ENCODE results near the gene YAF2. TPM values are rescaled to one million over a fixed set of nuclear protein-coding genes. Genes with fewer than 3 reads are reported as not detected.
A peak's percentile ranks its signal among the peaks of the same experiment; 100 is the strongest.
"Not testable (repeated sequence)": the region's sequence is repeated elsewhere in the genome, so short reads cannot be mapped to it uniquely, and the experiment has no call there.

YAF2 gene
- total and polyA plus RNA-seq, 4 donors: 15.9 to 53.2 (median 33.0) TPM

DNA sequence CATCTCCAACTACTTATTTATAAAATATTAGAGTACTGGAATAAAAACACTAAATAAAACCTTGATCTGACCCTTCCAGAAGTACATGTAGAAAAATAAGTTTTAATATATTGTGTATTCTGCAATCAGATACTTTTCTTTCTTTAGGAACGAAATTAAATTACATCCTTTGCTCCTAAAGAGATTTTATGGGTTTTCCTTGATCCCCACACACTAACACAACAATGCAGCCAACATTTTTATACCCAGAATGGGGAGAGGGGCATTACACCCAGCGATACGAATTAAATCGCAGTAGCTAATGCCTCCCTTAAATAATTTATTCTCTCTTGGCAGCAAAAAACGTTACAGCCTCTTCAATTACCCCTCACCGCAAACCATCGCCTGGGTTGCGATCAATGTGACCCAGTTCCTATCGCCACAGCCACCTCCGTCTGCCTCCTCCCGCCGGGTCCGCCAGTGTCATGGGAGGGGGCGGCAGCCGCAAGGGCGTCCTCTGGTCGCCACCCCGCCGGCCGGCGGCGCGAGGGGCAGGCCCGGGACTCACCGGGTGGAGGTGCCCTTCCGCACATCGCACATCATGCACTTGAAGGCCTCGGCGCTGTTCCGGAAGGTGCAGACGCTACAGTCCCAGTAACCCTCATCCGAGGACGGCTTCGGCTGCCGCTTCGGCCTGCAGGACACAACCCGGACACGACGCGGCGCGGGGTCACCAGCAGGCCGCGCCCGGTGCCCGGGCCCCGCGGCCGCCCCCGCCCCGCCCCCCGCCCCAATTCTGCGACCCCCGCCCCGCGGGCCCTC lies 796 bp downstream of the YAF2 start:
- WGBS, 2 donors: 0 to 1% methylated on average over 42 to 56 of the region's 56 CpGs
- peak; percentile 73 for ATAC-seq (ENCODE audit: low FRiP score)
- Histone ChIP-seq H3K9me3 (ENCODE audit: control insufficient read depth, low read length) (no peaks in the 10 kb centered on the region), H3K4me3 (ENCODE audit: low read length in 2 of 2) (peak overlapping the region; percentile 99 to 100), H3K27ac (ENCODE audit: low read depth in 1 of 2, low read length in 2 of 2) (peak overlapping the region; percentile 9 to 99), H3K4me1 (ENCODE audit: control insufficient read depth in 1 of 2, insufficient read depth in 2 of 2, low read length in 2 of 2) (peaks cover 0 to 5% of the 10 kb centered on the region in 2 donors), H3K36me3 (ENCODE audit: control insufficient read depth in 1 of 2, insufficient read depth in 2 of 2, low read length in 1 of 2) (no peaks in the 10 kb centered on the region), H3K27me3 (ENCODE audit: control insufficient read depth in 1 of 2, insufficient read depth in 2 of 2, low read length in 1 of 2) (no peaks in the 10 kb centered on the region)
- peak; percentile 86 to 90 for DNase-seq
- intact Hi-C loops (cut with DNase I): loop anchor here (5.0 kb wide), 4 partner anchors 90 to 245 kb away; partner anchors contain the start of genes PPHLN1 (in 2 of the 2), ZCRB1 (in 2 of the 2) and GXYLT1 (in 1 of the 2)

GRCh38 chr12:42236017-42236416 lies 2.0 kb downstream of the YAF2 start:
- DNase-seq: no peak
- Histone ChIP-seq H3K27me3 (ENCODE audit: control insufficient read depth in 1 of 2, insufficient read depth in 2 of 2, low read length in 1 of 2) (no peaks in the 10 kb centered on the region), H3K4me1 (ENCODE audit: control insufficient read depth in 1 of 2, insufficient read depth in 2 of 2, low read length in 2 of 2) (peaks cover 0 to 5% of the 10 kb centered on the region in 2 donors), H3K27ac (ENCODE audit: low read depth in 1 of 2, low read length in 2 of 2) (peak overlapping the region in 1 of 2 donors; percentile 17), H3K9me3 (ENCODE audit: control insufficient read depth, low read length) (no peaks in the 10 kb centered on the region), H3K4me3 (ENCODE audit: low read length in 2 of 2) (no peak overlapping the region), H3K36me3 (ENCODE audit: control insufficient read depth in 1 of 2, insufficient read depth in 2 of 2, low read length in 1 of 2) (no peaks in the 10 kb centered on the region)
- no peak for ATAC-seq (ENCODE audit: low FRiP score)
- WGBS, 2 donors: 9 to 11% methylated on average over 4 of the region's 4 CpGs
- intact Hi-C loops (cut with DNase I): loop anchor here (5.0 kb wide), 4 partner anchors 91 to 246 kb away; partner anchors contain the start of genes PPHLN1 (in 2 of the 2), ZCRB1 (in 2 of the 2) and GXYLT1 (in 1 of the 2)

- WGBS, 2 donors: 0 to 13% methylated on average over 1 of the region's 1 CpG
- Histone ChIP-seq H3K4me3 (ENCODE audit: low read length in 2 of 2) (no peak overlapping the region), H3K27ac (ENCODE audit: low read depth in 1 of 2, low read length in 2 of 2) (peak overlapping the region in 1 of 2 donors; percentile 17), H3K36me3 (ENCODE audit: control insufficient read depth in 1 of 2, insufficient read depth in 2 of 2, low read length in 1 of 2) (no peaks in the 10 kb centered on the region), H3K4me1 (ENCODE audit: control insufficient read depth in 1 of 2, insufficient read depth in 2 of 2, low read length in 2 of 2) (peaks cover 0 to 5% of the 10 kb centered on the region in 2 donors), H3K9me3 (ENCODE audit: control insufficient read depth, low read length) (no peaks in the 10 kb centered on the region), H3K27me3 (ENCODE audit: control insufficient read depth in 1 of 2, insufficient read depth in 2 of 2, low read length in 1 of 2) (no peaks in the 10 kb centered on the region)
- intact Hi-C loops (cut with DNase I): loop anchor here (5.0 kb wide), 4 partner anchors 92 to 247 kb away; partner anchors contain the start of genes PPHLN1 (in 2 of the 2), ZCRB1 (in 2 of the 2) and GXYLT1 (in 1 of the 2)
- DNase-seq (no peak), ATAC-seq (ENCODE audit: low FRiP score) (no peak)
These were observed 2.6 kb downstream of the YAF2 start for GRCh38 chr12:42235426-42235825.

GRCh38 chr12:42234970-42235369 lies 3.1 kb downstream of the YAF2 start:
- no peak for DNase-seq
- Histone ChIP-seq H3K27me3 (ENCODE audit: control insufficient read depth in 1 of 2, insufficient read depth in 2 of 2, low read length in 1 of 2) (no peaks in the 10 kb centered on the region), H3K4me3 (ENCODE audit: low read length in 2 of 2) (no peak overlapping the region), H3K36me3 (ENCODE audit: control insufficient read depth in 1 of 2, insufficient read depth in 2 of 2, low read length in 1 of 2) (no peaks in the 10 kb centered on the region), H3K27ac (ENCODE audit: low read depth in 1 of 2, low read length in 2 of 2) (no peak overlapping the region), H3K9me3 (ENCODE audit: control insufficient read depth, low read length) (no peaks in the 10 kb centered on the region), H3K4me1 (ENCODE audit: control insufficient read depth in 1 of 2, insufficient read depth in 2 of 2, low read length in 2 of 2) (peaks cover 0 to 5% of the 10 kb centered on the region in 2 donors)
- WGBS, 2 donors: 75 to 81% methylated on average over 2 of the region's 2 CpGs
- no peak for ATAC-seq (ENCODE audit: low FRiP score)
- intact Hi-C loops (cut with DNase I): loop anchor here (5.0 kb wide), 4 partner anchors 92 to 247 kb away; partner anchors contain the start of genes PPHLN1 (in 2 of the 2), ZCRB1 (in 2 of the 2) and GXYLT1 (in 1 of the 2)

DNA sequence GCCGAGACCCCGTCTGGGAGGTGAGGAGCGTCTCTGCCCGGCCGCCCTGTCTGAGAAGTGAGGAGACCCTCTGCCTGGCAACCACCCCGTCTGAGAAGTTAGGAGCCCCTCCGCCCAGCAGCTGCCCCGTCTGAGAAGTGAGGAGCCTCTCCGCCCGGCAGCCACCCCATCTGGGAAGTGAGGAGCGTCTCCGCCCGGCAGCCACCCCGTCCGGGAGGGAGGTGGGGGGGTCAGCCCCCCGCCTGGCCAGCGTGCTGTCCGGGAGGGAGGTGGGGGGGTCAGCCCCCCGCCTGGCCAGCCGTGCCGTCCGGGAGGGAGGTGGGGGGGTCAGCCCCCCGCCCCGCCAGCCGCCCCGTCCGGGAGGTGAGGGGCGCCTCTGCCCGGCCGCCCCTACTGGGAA lies 10.5 kb downstream of the YAF2 start:
- H3K27me3 ChIP-seq (ENCODE audit: control insufficient read depth in 1 of 2, insufficient read depth in 2 of 2, low read length in 1 of 2); DNase-seq; H3K36me3 ChIP-seq (ENCODE audit: control insufficient read depth in 1 of 2, insufficient read depth in 2 of 2, low read length in 1 of 2); H3K9me3 ChIP-seq (ENCODE audit: control insufficient read depth, low read length); H3K4me1 ChIP-seq (ENCODE audit: control insufficient read depth in 1 of 2, insufficient read depth in 2 of 2, low read length in 2 of 2); ATAC-seq (ENCODE audit: low FRiP score); intact Hi-C loops (cut with DNase I); H3K4me3 ChIP-seq (ENCODE audit: low read length in 2 of 2); H3K27ac ChIP-seq (ENCODE audit: low read depth in 1 of 2, low read length in 2 of 2): not testable (repeated sequence)
- WGBS, 2 donors: 92 to 95% methylated on average over 11 to 30 of the region's 30 CpGs

DNA sequence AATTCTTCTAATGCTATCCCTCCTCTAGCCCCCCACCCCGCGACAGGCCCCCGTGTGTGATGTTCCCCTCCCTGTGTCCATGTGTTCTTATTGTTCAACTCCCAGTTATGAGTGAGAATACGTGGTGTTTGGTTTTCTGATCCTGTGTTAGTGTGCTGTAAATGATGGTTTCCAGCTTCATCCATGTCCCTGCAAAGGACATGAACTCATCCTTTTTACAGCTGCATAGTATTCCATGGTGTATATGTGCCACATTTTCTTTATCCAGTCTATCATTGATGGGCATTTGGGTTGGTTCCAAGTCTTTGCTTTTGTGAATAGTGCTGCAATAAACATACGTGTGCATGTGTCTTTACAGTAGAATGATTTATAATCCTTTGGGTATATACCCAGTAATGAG lies 13.5 kb downstream of the YAF2 start:
- intact Hi-C loops (cut with DNase I); H3K27me3 ChIP-seq (ENCODE audit: control insufficient read depth in 1 of 2, insufficient read depth in 2 of 2, low read length in 1 of 2); DNase-seq; H3K9me3 ChIP-seq (ENCODE audit: control insufficient read depth, low read length); H3K4me1 ChIP-seq (ENCODE audit: control insufficient read depth in 1 of 2, insufficient read depth in 2 of 2, low read length in 2 of 2); ATAC-seq (ENCODE audit: low FRiP score); H3K27ac ChIP-seq (ENCODE audit: low read depth in 1 of 2, low read length in 2 of 2); H3K36me3 ChIP-seq (ENCODE audit: control insufficient read depth in 1 of 2, insufficient read depth in 2 of 2, low read length in 1 of 2); H3K4me3 ChIP-seq (ENCODE audit: low read length in 2 of 2): not testable (repeated sequence)
- WGBS, 2 donors: 97 to 98% methylated on average over 5 of the region's 5 CpGs

- Histone ChIP-seq H3K9me3 (ENCODE audit: control insufficient read depth, low read length) (no peaks in the 10 kb centered on the region), H3K4me3 (ENCODE audit: low read length in 2 of 2) (no peak overlapping the region), H3K27ac (ENCODE audit: low read depth in 1 of 2, low read length in 2 of 2) (no peak overlapping the region), H3K27me3 (ENCODE audit: control insufficient read depth in 1 of 2, insufficient read depth in 2 of 2, low read length in 1 of 2) (no peaks in the 10 kb centered on the region), H3K4me1 (ENCODE audit: control insufficient read depth in 1 of 2, insufficient read depth in 2 of 2, low read length in 2 of 2) (peaks cover 0 to under 1% of the 10 kb centered on the region in 2 donors), H3K36me3 (ENCODE audit: control insufficient read depth in 1 of 2, insufficient read depth in 2 of 2, low read length in 1 of 2) (no peaks in the 10 kb centered on the region)
- 97 to 98% methylated on average over 1 of the region's 1 CpG for WGBS, 2 donors
- intact Hi-C loops (cut with DNase I): no loop called here
- DNase-seq: no peak
- ATAC-seq (ENCODE audit: low FRiP score): no peak
These were observed 15.3 kb downstream of the YAF2 start for GRCh38 chr12:42222724-42223123.

DNA sequence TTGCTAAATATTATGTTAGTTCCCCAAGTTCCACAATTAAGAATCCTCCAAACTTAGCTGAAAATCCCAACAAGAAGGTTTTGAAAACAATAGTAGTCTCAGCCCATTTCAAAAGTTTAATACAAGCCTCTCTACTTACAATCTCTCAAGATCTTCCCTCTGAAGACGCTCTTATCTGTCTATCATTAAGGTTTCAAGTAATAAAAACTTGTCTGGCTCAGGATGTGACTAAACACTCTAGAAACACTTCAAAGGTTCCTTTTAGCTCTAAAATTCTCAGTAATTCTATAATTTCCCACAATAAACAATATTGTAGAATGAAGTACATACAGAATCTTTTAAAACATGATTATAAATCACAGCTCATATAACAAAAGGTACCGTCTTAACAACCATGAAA lies 16.3 kb downstream of the YAF2 start:
- Histone ChIP-seq H3K27me3 (ENCODE audit: control insufficient read depth in 1 of 2, insufficient read depth in 2 of 2, low read length in 1 of 2) (no peaks in the 10 kb centered on the region), H3K4me1 (ENCODE audit: control insufficient read depth in 1 of 2, insufficient read depth in 2 of 2, low read length in 2 of 2) (peaks cover 0 to 1% of the 10 kb centered on the region in 2 donors), H3K4me3 (ENCODE audit: low read length in 2 of 2) (no peak overlapping the region), H3K27ac (ENCODE audit: low read depth in 1 of 2, low read length in 2 of 2) (no peak overlapping the region), H3K9me3 (ENCODE audit: control insufficient read depth, low read length) (no peaks in the 10 kb centered on the region), H3K36me3 (ENCODE audit: control insufficient read depth in 1 of 2, insufficient read depth in 2 of 2, low read length in 1 of 2) (no peaks in the 10 kb centered on the region)
- DNase-seq (no peak), ATAC-seq (ENCODE audit: low FRiP score) (no peak)
- 83 to 87% methylated on average over 2 of the region's 2 CpGs for WGBS, 2 donors
- intact Hi-C loops (cut with DNase I): no loop called here

DNA sequence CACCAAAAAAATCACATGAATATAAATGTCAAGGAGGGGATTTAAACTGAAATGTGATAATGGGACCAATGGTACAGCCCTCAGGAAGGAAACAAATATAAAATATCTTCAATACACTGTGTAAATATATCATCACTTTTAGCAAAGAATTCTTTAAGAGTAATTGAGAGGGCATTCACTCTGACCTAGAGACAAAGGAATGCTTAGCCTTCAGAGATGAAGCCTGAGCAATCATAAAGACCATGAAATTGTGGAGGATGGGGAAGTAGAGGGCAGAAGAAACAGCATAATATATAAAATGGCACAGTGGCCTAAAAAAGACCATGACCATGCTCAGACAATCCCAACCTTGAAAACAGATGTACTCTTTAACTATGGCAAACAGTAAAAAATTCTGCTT lies 20.4 kb downstream of the YAF2 start:
- DNase-seq (no peak), ATAC-seq (ENCODE audit: low FRiP score) (no peak)
- intact Hi-C loops (cut with DNase I): no loop called here
- H3K27ac ChIP-seq (ENCODE audit: low read depth in 1 of 2, low read length in 2 of 2): no peak overlapping the region
- H3K4me1 ChIP-seq (ENCODE audit: control insufficient read depth in 1 of 2, insufficient read depth in 2 of 2, low read length in 2 of 2): peaks cover 0 to 3% of the 10 kb centered on the region in 2 donors
- no peaks in the 10 kb centered on the region for H3K9me3 ChIP-seq (ENCODE audit: control insufficient read depth, low read length)
- H3K36me3 ChIP-seq (ENCODE audit: control insufficient read depth in 1 of 2, insufficient read depth in 2 of 2, low read length in 1 of 2): no peaks in the 10 kb centered on the region
- no peak overlapping the region for H3K4me3 ChIP-seq (ENCODE audit: low read length in 2 of 2)
- H3K27me3 ChIP-seq (ENCODE audit: control insufficient read depth in 1 of 2, insufficient read depth in 2 of 2, low read length in 1 of 2): no peaks in the 10 kb centered on the region

All from aorta (tissue), 5 donors.